ENCODE data around the gene ITLN1.

The ITLN1 gene

GRCh38 chr1:160858097-160858496 lies 26.9 kb downstream of the ITLN1 start:
- no peak for DNase-seq (ENCODE audit: low read depth)

- no peak for DNase-seq (ENCODE audit: low read depth)
Observed at GRCh38 chr1:160855181-160855981, 29.6 kb downstream of the ITLN1 start.

- DNase-seq (ENCODE audit: low read depth) = no peak
Observed at GRCh38 chr1:160853754-160854153, 31.2 kb downstream of the ITLN1 start.

- DNase-seq (ENCODE audit: low read depth) = no peak
Observed at GRCh38 chr1:160853014-160853413, 32.0 kb downstream of the ITLN1 start.

- DNase-seq (ENCODE audit: low read depth) = no peak
Observed at GRCh38 chr1:160850993-160851392, 34.0 kb downstream of the ITLN1 start.

- no peak for DNase-seq (ENCODE audit: low read depth)
Observed at GRCh38 chr1:160850541-160850940, 34.4 kb downstream of the ITLN1 start.

GRCh38 chr1:160846281-160846680 lies 38.7 kb downstream of the ITLN1 start:
- DNase-seq (ENCODE audit: low read depth) = no peak

- no peak for DNase-seq (ENCODE audit: low read depth)
Observed at GRCh38 chr1:160844447-160845232, 40.3 kb downstream of the ITLN1 start.

DNA sequence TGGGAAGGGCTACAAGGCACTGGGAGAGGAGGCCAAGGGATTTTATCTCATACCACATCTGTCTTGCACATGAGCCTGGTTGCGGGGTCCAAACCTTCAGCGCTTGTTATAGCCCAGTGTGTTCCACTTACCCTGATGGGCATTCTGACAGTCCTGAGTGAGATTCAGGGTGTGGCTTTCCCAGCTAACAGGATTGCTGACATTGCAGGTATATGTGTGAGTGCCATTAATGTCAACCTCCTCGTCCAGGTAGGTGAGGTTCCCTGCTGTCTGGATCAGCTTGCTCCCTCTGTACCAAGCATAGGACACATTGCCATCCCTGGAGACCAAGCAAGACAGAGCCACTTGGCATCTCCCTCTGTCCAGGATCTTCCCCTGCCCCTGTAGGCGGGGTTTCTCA lies 43.9 kb downstream of the ITLN1 start:
- DNase-seq (ENCODE audit: low read depth) = no peak

- DNase-seq (ENCODE audit: low read depth) = no peak
Observed at GRCh38 chr1:160839746-160840145, 45.2 kb downstream of the ITLN1 start.

- no peak for DNase-seq (ENCODE audit: low read depth)
Observed at GRCh38 chr1:160838888-160839287, 46.1 kb downstream of the ITLN1 start.

- no peak for DNase-seq (ENCODE audit: low read depth)
Observed at GRCh38 chr1:160837558-160838205, 47.3 kb downstream of the ITLN1 start.

DNA sequence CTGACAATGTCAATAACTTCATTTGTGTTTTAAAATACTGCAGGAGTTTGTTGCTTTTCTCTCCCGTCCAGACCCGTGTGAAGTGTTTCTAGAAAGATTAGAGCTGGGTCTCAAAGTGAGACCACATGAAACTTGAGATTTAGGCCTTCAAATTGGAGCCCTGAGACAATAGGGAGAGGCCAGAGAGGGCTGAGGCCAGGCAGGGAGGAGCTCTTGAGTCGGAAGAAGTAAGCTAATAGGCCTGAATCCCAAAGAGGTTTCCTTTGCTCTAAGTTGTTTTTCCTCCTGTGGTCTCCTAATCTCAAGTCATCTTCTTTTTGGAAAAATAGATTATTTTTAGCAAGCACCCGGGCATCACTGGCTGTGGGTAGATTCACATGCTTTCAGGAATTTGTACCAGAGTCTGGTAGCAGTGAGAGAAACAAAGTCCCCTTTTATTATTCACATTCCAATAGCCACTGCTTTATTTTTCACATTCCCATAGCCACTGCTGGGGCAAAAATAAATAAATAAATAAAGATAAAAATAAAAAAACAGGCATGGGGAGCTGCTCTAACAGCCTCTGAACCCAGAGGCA lies 47.9 kb downstream of the ITLN1 start:
- no peak for DNase-seq (ENCODE audit: low read depth)

GRCh38 chr1:160836561-160836960 lies 48.4 kb downstream of the ITLN1 start:
- DNase-seq (ENCODE audit: low read depth) = no peak

GRCh38 chr1:160835751-160836150 lies 49.2 kb downstream of the ITLN1 start:
- no peak for DNase-seq (ENCODE audit: low read depth)

- peak; percentile 45 for DNase-seq (ENCODE audit: low read depth)
Observed at GRCh38 chr1:160834945-160835565, 49.9 kb downstream of the ITLN1 start.

- peak; percentile 56 for DNase-seq (ENCODE audit: low read depth)
Observed at GRCh38 chr1:160830321-160831153, 54.4 kb downstream of the ITLN1 start.

GRCh38 chr1:160829766-160830165 lies 55.2 kb downstream of the ITLN1 start:
- no peak for DNase-seq (ENCODE audit: low read depth)

DNA sequence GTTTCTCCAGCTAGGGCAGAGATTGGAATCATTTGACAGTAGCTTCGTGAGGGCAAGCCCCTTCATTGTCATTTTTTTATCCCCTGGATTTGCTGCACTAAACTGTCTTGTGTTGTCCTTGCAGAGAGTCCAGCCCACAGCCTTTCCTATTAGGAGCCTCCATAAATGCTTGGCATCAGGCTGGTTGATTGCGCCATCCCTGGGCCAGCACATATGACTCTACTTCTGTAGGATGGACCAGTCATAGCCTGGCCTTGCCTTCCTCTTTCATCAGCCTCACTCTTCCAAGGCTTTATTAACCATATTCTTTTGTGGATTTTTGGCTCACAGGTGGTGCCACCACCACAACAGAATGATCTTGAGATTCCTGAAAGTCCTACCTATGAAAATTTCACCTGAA lies 57.6 kb downstream of the ITLN1 start:
- DNase-seq (ENCODE audit: low read depth) = no peak

DNA sequence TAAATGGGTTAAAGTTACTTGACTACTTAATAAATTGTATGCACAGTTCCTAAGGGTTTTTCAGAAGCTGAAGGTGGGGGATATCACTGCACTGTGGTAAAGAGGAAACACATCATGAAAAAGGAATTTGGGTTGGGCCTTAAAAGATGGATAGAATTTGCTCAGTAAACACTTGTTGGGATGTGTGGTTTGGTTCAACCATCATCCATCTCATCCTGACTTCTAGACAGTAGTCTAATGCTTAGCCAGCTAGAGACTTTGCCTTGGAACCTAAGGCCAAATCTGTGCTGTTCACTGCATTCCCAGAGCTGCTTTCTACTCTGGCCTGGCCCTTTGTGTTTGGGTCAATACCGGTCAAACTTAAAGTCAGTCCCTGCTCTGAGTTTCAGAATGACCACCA lies 58.4 kb downstream of the ITLN1 start:
- no peak for DNase-seq (ENCODE audit: low read depth)
